Neural cell (in vitro differentiated cells): Measurements from ENCODE around the gene ENOX1.

ENCODE experiments used
- EP300 ChIP-seq: fragments of 450-650 bp; conservative IDR thresholded peaks from 2 replicates; pipeline ENCODE4 v1.6.1; 2014; ENCODE audit warnings: antibody characterized with exemption, mild to moderate bottlenecking, moderate library complexity; ENCODE audit not compliant: poor library complexity, severe bottlenecking
- EZH2 ChIP-seq: fragments of 200-600, 300-800 bp; shearing (Covaris generic), sonication (generic); IDR thresholded peaks from 2 replicates; pipeline ENCODE4 v1.6.1; 2014; ENCODE audit warnings: antibody characterized with exemption, low read length, borderline replicate concordance, mild to moderate bottlenecking; ENCODE audit not compliant: insufficient read depth, poor library complexity, severe bottlenecking
- MXI1 ChIP-seq: fragments of 450-650 bp; conservative IDR thresholded peaks from 2 replicates; pipeline ENCODE4 v1.6.1; 2014; ENCODE audit warnings: antibody characterized with exemption, mild to moderate bottlenecking; ENCODE audit not compliant: poor library complexity, severe bottlenecking
- POLR2AphosphoS5 ChIP-seq: IDR thresholded peaks from 2 replicates; pipeline ENCODE4 v1.6.1; 2012
- SMC3 ChIP-seq: fragments of 450-650 bp; conservative IDR thresholded peaks from 2 replicates; pipeline ENCODE4 v1.6.1; 2014; ENCODE audit warnings: antibody characterized with exemption, mild to moderate bottlenecking, moderate library complexity; ENCODE audit not compliant: poor library complexity
- TAF1 ChIP-seq: IDR thresholded peaks from 2 replicates; pipeline ENCODE4 v1.6.1; 2012; ENCODE audit warnings: low read depth
- TF ChIP-seq, protein P1 (sequence below): fragments of 450-650 bp; IDR thresholded peaks from 2 replicates; pipeline ENCODE4 v1.5.1; 2014; ENCODE audit warnings: antibody characterized with exemption, mild to moderate bottlenecking, moderate library complexity; ENCODE audit not compliant: poor library complexity, severe bottlenecking
- TF ChIP-seq, protein P2 (sequence below): IDR thresholded peaks from 2 replicates; pipeline ENCODE4 v1.6.1; 2012; ENCODE audit warnings: borderline replicate concordance

DNA sequence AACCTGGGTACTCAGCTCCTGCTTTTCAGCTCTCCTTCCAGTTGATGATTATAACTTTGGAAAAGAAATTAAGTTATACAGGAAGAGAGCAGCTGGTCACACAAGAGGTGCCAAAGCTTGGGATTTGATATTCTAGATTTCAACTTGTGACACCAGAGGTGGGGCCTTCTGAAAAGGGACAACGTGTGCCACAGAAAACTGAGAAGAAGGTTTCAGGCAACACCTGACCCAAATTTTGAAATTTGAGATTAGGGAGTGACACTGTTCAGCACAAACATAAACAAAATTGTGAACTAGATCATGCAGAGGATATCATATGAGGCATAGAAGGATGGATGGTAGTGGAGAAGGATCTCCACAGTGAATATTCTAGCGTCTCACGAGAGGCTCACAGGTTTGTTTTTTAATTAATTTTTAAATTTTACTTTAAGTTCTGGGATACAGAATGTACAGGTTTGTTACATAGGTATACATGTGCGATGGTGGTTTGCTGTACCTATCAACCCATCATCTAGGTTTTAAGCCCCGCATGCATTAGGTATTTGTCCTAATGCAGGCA, 379.7 kb downstream of the ENOX1 start:
- TF ChIP-seq POLR2AphosphoS5: no peak
- TF ChIP-seq, protein P1, sequence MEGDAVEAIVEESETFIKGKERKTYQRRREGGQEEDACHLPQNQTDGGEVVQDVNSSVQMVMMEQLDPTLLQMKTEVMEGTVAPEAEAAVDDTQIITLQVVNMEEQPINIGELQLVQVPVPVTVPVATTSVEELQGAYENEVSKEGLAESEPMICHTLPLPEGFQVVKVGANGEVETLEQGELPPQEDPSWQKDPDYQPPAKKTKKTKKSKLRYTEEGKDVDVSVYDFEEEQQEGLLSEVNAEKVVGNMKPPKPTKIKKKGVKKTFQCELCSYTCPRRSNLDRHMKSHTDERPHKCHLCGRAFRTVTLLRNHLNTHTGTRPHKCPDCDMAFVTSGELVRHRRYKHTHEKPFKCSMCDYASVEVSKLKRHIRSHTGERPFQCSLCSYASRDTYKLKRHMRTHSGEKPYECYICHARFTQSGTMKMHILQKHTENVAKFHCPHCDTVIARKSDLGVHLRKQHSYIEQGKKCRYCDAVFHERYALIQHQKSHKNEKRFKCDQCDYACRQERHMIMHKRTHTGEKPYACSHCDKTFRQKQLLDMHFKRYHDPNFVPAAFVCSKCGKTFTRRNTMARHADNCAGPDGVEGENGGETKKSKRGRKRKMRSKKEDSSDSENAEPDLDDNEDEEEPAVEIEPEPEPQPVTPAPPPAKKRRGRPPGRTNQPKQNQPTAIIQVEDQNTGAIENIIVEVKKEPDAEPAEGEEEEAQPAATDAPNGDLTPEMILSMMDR: no peak
- TF ChIP-seq TAF1: no peak
- TF ChIP-seq EZH2: no peak
- TF ChIP-seq SMC3: no peak
- no peak for TF ChIP-seq EP300
- TF ChIP-seq, protein P2, sequence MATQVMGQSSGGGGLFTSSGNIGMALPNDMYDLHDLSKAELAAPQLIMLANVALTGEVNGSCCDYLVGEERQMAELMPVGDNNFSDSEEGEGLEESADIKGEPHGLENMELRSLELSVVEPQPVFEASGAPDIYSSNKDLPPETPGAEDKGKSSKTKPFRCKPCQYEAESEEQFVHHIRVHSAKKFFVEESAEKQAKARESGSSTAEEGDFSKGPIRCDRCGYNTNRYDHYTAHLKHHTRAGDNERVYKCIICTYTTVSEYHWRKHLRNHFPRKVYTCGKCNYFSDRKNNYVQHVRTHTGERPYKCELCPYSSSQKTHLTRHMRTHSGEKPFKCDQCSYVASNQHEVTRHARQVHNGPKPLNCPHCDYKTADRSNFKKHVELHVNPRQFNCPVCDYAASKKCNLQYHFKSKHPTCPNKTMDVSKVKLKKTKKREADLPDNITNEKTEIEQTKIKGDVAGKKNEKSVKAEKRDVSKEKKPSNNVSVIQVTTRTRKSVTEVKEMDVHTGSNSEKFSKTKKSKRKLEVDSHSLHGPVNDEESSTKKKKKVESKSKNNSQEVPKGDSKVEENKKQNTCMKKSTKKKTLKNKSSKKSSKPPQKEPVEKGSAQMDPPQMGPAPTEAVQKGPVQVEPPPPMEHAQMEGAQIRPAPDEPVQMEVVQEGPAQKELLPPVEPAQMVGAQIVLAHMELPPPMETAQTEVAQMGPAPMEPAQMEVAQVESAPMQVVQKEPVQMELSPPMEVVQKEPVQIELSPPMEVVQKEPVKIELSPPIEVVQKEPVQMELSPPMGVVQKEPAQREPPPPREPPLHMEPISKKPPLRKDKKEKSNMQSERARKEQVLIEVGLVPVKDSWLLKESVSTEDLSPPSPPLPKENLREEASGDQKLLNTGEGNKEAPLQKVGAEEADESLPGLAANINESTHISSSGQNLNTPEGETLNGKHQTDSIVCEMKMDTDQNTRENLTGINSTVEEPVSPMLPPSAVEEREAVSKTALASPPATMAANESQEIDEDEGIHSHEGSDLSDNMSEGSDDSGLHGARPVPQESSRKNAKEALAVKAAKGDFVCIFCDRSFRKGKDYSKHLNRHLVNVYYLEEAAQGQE: no peak
- TF ChIP-seq MXI1: no peak
